HepG2 (cell line): ENCODE results near the gene FAHD1. TPM values are rescaled to one million over a fixed set of nuclear protein-coding genes. Genes with fewer than 3 reads are reported as not detected.

Experiments used
- BCL3 ChIP-seq: sonication (generic); formaldehyde crosslinking; IDR thresholded peaks from 2 replicates; pipeline ENCODE4 v1.5.1; 2020; ENCODE audit warnings: mild to moderate bottlenecking, missing genetic modification reagents, moderate library complexity
- DMAP1 ChIP-seq: IDR thresholded peaks from 2 replicates; pipeline ENCODE4 v1.6.1; 2016
- ERF ChIP-seq: IDR thresholded peaks from 2 replicates; pipeline ENCODE4 v1.6.1; 2018; ENCODE audit warnings: missing biosample characterization, missing genetic modification reagents
- GTF3A ChIP-seq: sonication (generic); formaldehyde crosslinking; conservative IDR thresholded peaks from 2 replicates; pipeline ENCODE4 v1.4.0; 2020; ENCODE audit warnings: mild to moderate bottlenecking, missing genetic modification reagents
- HOXA9 ChIP-seq: sonication (generic); formaldehyde crosslinking; IDR thresholded peaks from 2 replicates; pipeline ENCODE4 v1.8.1; 2022; ENCODE audit warnings: missing genetic modification reagents, mild to moderate bottlenecking, moderate library complexity, borderline replicate concordance
- MLX ChIP-seq: IDR thresholded peaks from 2 replicates; pipeline ENCODE4 v1.6.1; 2016
- NR2F1 ChIP-seq, 2 experiments: fragments of 450-650 bp in 1 of 2; formaldehyde crosslinking in 1 of 2; IDR thresholded peaks; 2 replicates each; pipeline versions ENCODE4 v1.5.0 to v1.6.1; 2016 to 2020; ENCODE audit warnings: mild to moderate bottlenecking in 1 of 2, missing compliant biosample characterization in 1 of 2, missing genetic modification reagents in 1 of 2, moderate library complexity in 1 of 2
- RBAK ChIP-seq: sonication (generic); formaldehyde crosslinking; IDR thresholded peaks from 2 replicates; pipeline ENCODE4 v1.5.1; 2020; ENCODE audit warnings: mild to moderate bottlenecking, missing genetic modification reagents
- SIX1 ChIP-seq: sonication (generic); formaldehyde crosslinking; IDR thresholded peaks from 2 replicates; pipeline ENCODE4 v1.4.0; 2020; ENCODE audit warnings: missing genetic modification reagents, borderline replicate concordance
- SKI ChIP-seq: fragments of 450-650 bp; IDR thresholded peaks from one replicate; pipeline ENCODE4 v1.6.1; 2018; ENCODE audit warnings: mild to moderate bottlenecking; ENCODE audit not compliant: partially characterized antibody
- SSRP1 ChIP-seq: IDR thresholded peaks from 2 replicates; pipeline ENCODE4 v1.6.1; 2016; ENCODE audit warnings: control low read depth
- TERF1 ChIP-seq: sonication (generic); formaldehyde crosslinking; IDR thresholded peaks from 2 replicates; pipeline ENCODE4 v1.8.0; 2022; ENCODE audit warnings: mild to moderate bottlenecking, missing genetic modification reagents, moderate library complexity
- THAP11 ChIP-seq: IDR thresholded peaks from 2 replicates; pipeline ENCODE4 v1.6.1; 2016; ENCODE audit warnings: missing biosample characterization, missing genetic modification reagents
- ZBTB4 ChIP-seq: sonication (generic); formaldehyde crosslinking; IDR thresholded peaks from 2 replicates; pipeline ENCODE4 v1.4.0; 2020; ENCODE audit warnings: missing genetic modification reagents, mild to moderate bottlenecking, borderline replicate concordance
- ZNF296 ChIP-seq: sonication (generic); formaldehyde crosslinking; conservative IDR thresholded peaks from 2 replicates; pipeline ENCODE4 v1.5.0; 2020; ENCODE audit warnings: mild to moderate bottlenecking, missing genetic modification reagents
- ZNF33A ChIP-seq: sonication (generic); formaldehyde crosslinking; IDR thresholded peaks from 2 replicates; pipeline ENCODE4 v1.5.1; 2020; ENCODE audit warnings: missing genetic modification reagents, mild to moderate bottlenecking, moderate library complexity, borderline replicate concordance
- ZNF572 ChIP-seq: sonication (generic); formaldehyde crosslinking; IDR thresholded peaks from 2 replicates; pipeline ENCODE4 v1.5.1; 2020; ENCODE audit warnings: mild to moderate bottlenecking, missing genetic modification reagents
- ZNF788 ChIP-seq: sonication (generic); formaldehyde crosslinking; IDR thresholded peaks from 2 replicates; pipeline ENCODE4 v1.5.0; 2020; ENCODE audit warnings: mild to moderate bottlenecking, missing genetic modification reagents, borderline replicate concordance
- polyA plus RNA-seq, 8 experiments: library from polyadenylated mRNA; depleted of rRNA in 3 of 8; stranded (reverse) in 7 of 8; unstranded in 1 of 8; fragments of >200 nt; fragmentation: Illumina TruSeq in 4 of 8; extraction: Trizol in 4 of 8; gene quantifications; 2 replicates each; pipeline versions ENCODE4 v1.2.1 to v1.2.3, GENCODE V29; 2011 to 2016; ENCODE audit warnings: low read depth in 4 of 8, missing spikeins in 1 of 8, mixed read lengths in 1 of 8; ENCODE audit not compliant: insufficient read depth in 1 of 8
- total RNA-seq, 5 experiments: library from RNA; depleted of rRNA; stranded (reverse); fragments of >200 nt; fragmentation: Illumina TruSeq; extraction: Trizol; gene quantifications; 2 replicates each; pipeline ENCODE4 v1.2.3, GENCODE V29; 2016; ENCODE audit warnings: low read depth in 1 of 5
- TF ChIP-seq, protein P1 (sequence below): sonication (generic); formaldehyde crosslinking; IDR thresholded peaks from 2 replicates; pipeline ENCODE4 v1.5.1; 2020; ENCODE audit warnings: missing genetic modification reagents, mild to moderate bottlenecking, borderline replicate concordance
- TF ChIP-seq, protein P2 (sequence below): sonication (generic); formaldehyde crosslinking; IDR thresholded peaks from 2 replicates; pipeline ENCODE4 v1.4.0; 2020; ENCODE audit warnings: missing genetic modification reagents; ENCODE audit errors: not compliant biosample characterization

FAHD1 gene
- total and polyA plus RNA-seq, 2 of the 13 experiments (the other 11 are each of a cell fraction or from before 2014, with no cell fraction given) = 39.0 to 45.3 TPM

GRCh38 chr16:1832838-1833454 is 5.9 kb downstream of the FAHD1 start (continued):
- TF ChIP-seq, protein P1, sequence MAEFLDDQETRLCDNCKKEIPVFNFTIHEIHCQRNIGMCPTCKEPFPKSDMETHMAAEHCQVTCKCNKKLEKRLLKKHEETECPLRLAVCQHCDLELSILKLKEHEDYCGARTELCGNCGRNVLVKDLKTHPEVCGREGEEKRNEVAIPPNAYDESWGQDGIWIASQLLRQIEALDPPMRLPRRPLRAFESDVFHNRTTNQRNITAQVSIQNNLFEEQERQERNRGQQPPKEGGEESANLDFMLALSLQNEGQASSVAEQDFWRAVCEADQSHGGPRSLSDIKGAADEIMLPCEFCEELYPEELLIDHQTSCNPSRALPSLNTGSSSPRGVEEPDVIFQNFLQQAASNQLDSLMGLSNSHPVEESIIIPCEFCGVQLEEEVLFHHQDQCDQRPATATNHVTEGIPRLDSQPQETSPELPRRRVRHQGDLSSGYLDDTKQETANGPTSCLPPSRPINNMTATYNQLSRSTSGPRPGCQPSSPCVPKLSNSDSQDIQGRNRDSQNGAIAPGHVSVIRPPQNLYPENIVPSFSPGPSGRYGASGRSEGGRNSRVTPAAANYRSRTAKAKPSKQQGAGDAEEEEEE (CRISPR knock-in tag) = no peak
- TF ChIP-seq SIX1 (CRISPR knock-in tag) (0 out of 2 replicates have a peak, but pooled peaks have one; percentile 34), ZBTB4 (peak; percentile 84; the same call in 1 of the 2 replicates), HOXA9 (no peak), MLX (CRISPR knock-in tag) (peak; percentile 94), TERF1 (no peak), ZNF33A (no peak), BCL3 (CRISPR knock-in tag) (no peak), ZNF572 (CRISPR knock-in tag) (0 out of 2 replicates have a peak, but pooled peaks have one; percentile 45), ZNF296 (CRISPR knock-in tag) (no peak), NR2F1 (CRISPR knock-in tag; IDR thresholded peaks at IDR 0.05) (peak in 1 of 2 experiments; percentile 9; a peak in 1 of 4 replicates), SKI (peak; percentile 59), ERF (CRISPR knock-in tag) (no peak; the same call in none of the 2 replicates), SSRP1 (CRISPR knock-in tag) (peak; percentile 42; the same call in 1 of the 2 replicates), ZNF788 (CRISPR knock-in tag) (peak; percentile 63; the same call in 1 of the 2 replicates), GTF3A (CRISPR knock-in tag) (no peak), THAP11 (CRISPR knock-in tag) (peak; percentile 70), RBAK (CRISPR knock-in tag) (0 out of 2 replicates have a peak, but pooled peaks have one; percentile 50), DMAP1 (no peak; the same call in 1 of the 2 replicates)
- TF ChIP-seq, protein P2, sequence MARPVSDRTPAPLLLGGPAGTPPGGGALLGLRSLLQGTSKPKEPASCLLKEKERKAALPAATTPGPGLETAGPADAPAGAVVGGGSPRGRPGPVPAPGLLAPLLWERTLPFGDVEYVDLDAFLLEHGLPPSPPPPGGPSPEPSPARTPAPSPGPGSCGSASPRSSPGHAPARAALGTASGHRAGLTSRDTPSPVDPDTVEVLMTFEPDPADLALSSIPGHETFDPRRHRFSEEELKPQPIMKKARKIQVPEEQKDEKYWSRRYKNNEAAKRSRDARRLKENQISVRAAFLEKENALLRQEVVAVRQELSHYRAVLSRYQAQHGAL (CRISPR knock-in tag) = peak; percentile 38
